ENCODE measurements around the gene NKIRAS2.

Gene NKIRAS2

GRCh38 chr17:41996855-41997164 lies 23.1 kb upstream of the NKIRAS2 start:
- DNase-seq (ENCODE audit: low spot score) = no peak
- no peak for TF ChIP-seq CTCF (IDR thresholded peaks at IDR 0.05; ENCODE audit: borderline replicate concordance, control extremely low read depth, extremely low read depth, insufficient read depth, missing control alignments)
- in situ Hi-C loops (cut with MboI; ENCODE audit: low sequenced_read_pairs, unreplicated experiment) = no loop called here

- in situ Hi-C loops (cut with MboI; ENCODE audit: low sequenced_read_pairs, unreplicated experiment) = no loop called here
- DNase-seq (ENCODE audit: low spot score) = no peak
- TF ChIP-seq CTCF (IDR thresholded peaks at IDR 0.05; ENCODE audit: borderline replicate concordance, control extremely low read depth, extremely low read depth, insufficient read depth, missing control alignments) = no peak
These were observed 21.4 kb upstream of the NKIRAS2 start for GRCh38 chr17:41998497-41998896.

DNA sequence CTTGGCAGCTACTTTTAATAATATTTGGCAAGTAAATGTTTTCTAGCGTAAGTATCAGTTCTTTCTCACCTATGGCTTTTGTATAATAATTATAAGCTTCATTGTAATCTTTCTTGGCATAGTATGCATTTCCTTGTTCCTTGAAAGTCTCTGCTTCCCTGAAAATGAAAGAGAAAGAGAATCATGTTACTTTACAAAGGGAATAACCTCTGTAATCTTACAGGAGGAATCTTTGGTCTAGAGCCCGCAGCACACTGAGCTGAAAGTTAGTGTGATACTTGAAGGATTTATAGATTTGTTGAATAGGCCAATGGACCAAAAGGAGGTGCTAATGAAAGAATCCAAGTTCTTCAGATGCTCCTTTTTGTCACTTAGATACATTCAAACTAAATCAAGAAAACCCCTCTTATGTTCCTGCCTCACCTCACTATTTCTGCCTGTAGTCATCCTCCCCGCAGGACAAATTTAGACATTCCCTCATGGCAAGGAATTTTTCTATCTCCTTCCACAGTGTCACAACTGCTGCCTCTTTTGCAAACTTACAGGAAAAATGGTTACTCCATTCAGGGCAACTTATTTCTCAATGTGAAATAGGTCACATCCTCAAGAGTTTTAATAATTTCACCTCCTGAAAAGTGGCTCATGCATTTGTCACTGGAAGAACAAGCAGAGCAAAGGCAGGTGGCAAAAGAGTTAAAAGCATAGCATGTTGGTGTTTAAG lies 19.3 kb upstream of the NKIRAS2 start:
- in situ Hi-C loops (cut with MboI; ENCODE audit: low sequenced_read_pairs, unreplicated experiment) = no loop called here

GRCh38 chr17:42001729-42002128 lies 18.2 kb upstream of the NKIRAS2 start:
- in situ Hi-C loops (cut with MboI; ENCODE audit: low sequenced_read_pairs, unreplicated experiment) = no loop called here
- TF ChIP-seq CTCF (IDR thresholded peaks at IDR 0.05; ENCODE audit: borderline replicate concordance, control extremely low read depth, extremely low read depth, insufficient read depth, missing control alignments) = no peak
- DNase-seq (ENCODE audit: low spot score) = no peak

More for the DNA sequence above, 19.3 kb upstream of the NKIRAS2 start:
- TF ChIP-seq CTCF (IDR thresholded peaks at IDR 0.05; ENCODE audit: borderline replicate concordance, control extremely low read depth, extremely low read depth, insufficient read depth, missing control alignments) = no peak
- DNase-seq (ENCODE audit: low spot score) = no peak

DNA sequence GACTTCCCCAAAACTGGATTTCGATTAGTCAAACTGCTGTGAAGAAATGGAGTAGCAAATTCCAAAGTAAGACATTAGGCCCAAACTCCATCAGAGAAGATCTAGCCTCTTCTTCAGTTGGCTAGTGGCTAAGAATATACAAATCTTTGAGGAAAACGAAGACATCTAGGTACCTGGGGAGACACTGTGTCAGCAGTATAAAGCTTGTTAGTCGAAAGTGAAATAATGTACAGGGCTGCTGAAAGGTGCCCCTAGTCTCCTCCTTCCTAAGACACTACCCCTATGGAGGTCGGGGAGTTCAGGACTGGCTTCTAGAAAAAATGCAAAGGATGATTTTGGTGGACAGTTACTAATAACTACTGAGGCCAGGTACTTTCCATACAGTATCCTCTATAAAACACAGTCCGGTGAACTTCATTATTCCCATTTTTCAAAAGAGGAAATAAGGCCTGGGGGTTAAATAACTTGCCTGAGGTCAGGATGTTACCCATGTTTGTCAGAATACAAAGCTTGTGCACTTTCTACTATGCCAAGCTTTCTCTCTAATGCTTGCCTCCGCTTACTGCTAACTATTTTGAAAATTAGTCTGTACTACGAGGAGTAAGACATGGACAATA lies 17.6 kb upstream of the NKIRAS2 start:
- no peak for DNase-seq (ENCODE audit: low spot score)
- in situ Hi-C loops (cut with MboI; ENCODE audit: low sequenced_read_pairs, unreplicated experiment) = no loop called here
- TF ChIP-seq CTCF (IDR thresholded peaks at IDR 0.05; ENCODE audit: borderline replicate concordance, control extremely low read depth, extremely low read depth, insufficient read depth, missing control alignments) = no peak

DNA sequence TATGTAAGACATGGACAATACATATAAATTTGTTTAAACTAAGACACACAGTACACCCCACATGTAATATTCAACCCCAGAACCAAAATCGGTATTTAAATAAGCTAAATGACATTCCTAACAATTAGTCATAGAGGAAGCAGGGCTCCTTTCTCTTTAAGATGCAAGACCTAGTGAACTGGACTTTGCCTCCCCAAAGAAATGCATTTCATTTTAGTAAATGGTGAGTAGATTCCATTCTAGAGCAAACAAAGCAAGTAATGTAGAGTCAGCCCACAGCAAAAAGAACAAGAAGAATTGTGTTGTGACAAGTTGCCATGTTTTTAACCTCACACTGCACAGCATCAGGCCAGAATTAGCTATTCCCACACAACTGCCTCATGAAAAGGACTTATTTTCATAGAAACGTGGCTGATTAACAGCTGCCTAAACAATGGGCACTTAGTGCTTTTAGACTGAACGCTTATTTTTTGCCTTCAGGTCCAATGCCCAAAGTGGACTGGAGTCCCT lies 17.0 kb upstream of the NKIRAS2 start:
- no peak for DNase-seq (ENCODE audit: low spot score)
- in situ Hi-C loops (cut with MboI; ENCODE audit: low sequenced_read_pairs, unreplicated experiment) = no loop called here
- TF ChIP-seq CTCF (IDR thresholded peaks at IDR 0.05; ENCODE audit: borderline replicate concordance, control extremely low read depth, extremely low read depth, insufficient read depth, missing control alignments) = no peak

Measured in GM13976 (cell line).